Keratinocyte (primary cell): ENCODE results near the gene ZFP36. TPM values are rescaled to one million over a fixed set of nuclear protein-coding genes. Genes with fewer than 3 reads are reported as not detected.

ENCODE experiments used
- DNase-seq: peaks from one replicate; pipeline ENCODE4 v3.0.0-alpha.2; 2011; ENCODE audit warnings: low read depth, missing footprints, low spot score
- FAIRE-seq: peaks from 2 replicates; lab custom pipeline; 2011; peaks lifted over from hg19 to GRCh38; lab: Jason Lieb, UNC
- H2AFZ ChIP-seq: 2 replicates; pipeline ENCODE4 v1.6.0; 2012; ENCODE audit warnings: low read length, control low read depth, inconsistent platforms; ENCODE audit not compliant: control insufficient read depth
- H3K27ac ChIP-seq: 2 replicates; pipeline ENCODE4 v1.5.1; 2011; ENCODE audit warnings: low read length; ENCODE audit not compliant: control insufficient read depth, insufficient read depth
- H3K27me3 ChIP-seq: 3 replicates; pipeline ENCODE4 v1.6.0; 2011; ENCODE audit warnings: low read length; ENCODE audit not compliant: control insufficient read depth, insufficient read depth; ENCODE audit errors: extremely low read depth
- H3K36me3 ChIP-seq, 2 experiments: 2 replicates in 1 of 2; 3 replicates in 1 of 2; pipeline ENCODE4 v1.5.1; 2011; ENCODE audit warnings: low read length in 2 of 2, mild to moderate bottlenecking in 1 of 2; ENCODE audit not compliant: control insufficient read depth in 2 of 2, insufficient read depth in 2 of 2; ENCODE audit errors: extremely low read depth in 1 of 2
- H3K4me1 ChIP-seq: 3 replicates; pipeline ENCODE4 v1.5.1; 2011; ENCODE audit warnings: low read length; ENCODE audit not compliant: control insufficient read depth, insufficient read depth; ENCODE audit errors: extremely low read depth
- H3K4me2 ChIP-seq: 3 replicates; pipeline ENCODE4 v1.6.0; 2011; ENCODE audit warnings: low read depth, low read length; ENCODE audit not compliant: control insufficient read depth, insufficient read depth; ENCODE audit errors: extremely low read depth
- H3K4me3 ChIP-seq, 3 experiments: fragments of 200-600 bp in 1 of 3; sonication (generic) in 1 of 3; 2 replicates in 2 of 3; 3 replicates in 1 of 3; pipeline ENCODE4 v1.5.1; 2011 to 2016; ENCODE audit warnings: low read length in 3 of 3, mild to moderate bottlenecking in 3 of 3, control low read depth in 2 of 3, inconsistent platforms in 1 of 3, low read depth in 1 of 3, mixed read lengths in 1 of 3, mixed run types in 1 of 3, moderate library complexity in 1 of 3; ENCODE audit not compliant: control insufficient read depth in 2 of 3, insufficient read depth in 2 of 3; ENCODE audit errors: extremely low read depth in 1 of 3
- H3K79me2 ChIP-seq: 2 replicates; pipeline ENCODE4 v1.6.0; 2012; ENCODE audit warnings: low read length; ENCODE audit not compliant: control insufficient read depth, insufficient read depth
- H3K9ac ChIP-seq: 3 replicates; pipeline ENCODE4 v1.6.0; 2011; ENCODE audit warnings: low read length; ENCODE audit not compliant: control insufficient read depth, insufficient read depth; ENCODE audit errors: extremely low read depth
- H3K9me1 ChIP-seq: 3 replicates; pipeline ENCODE4 v1.6.0; 2011; ENCODE audit warnings: low read length; ENCODE audit not compliant: control insufficient read depth, insufficient read depth; ENCODE audit errors: extremely low read depth
- H3K9me3 ChIP-seq: 2 replicates; pipeline ENCODE4 v1.5.1; 2012; ENCODE audit warnings: low read depth, low read length; ENCODE audit not compliant: control insufficient read depth
- H4K20me1 ChIP-seq: 3 replicates; pipeline ENCODE4 v1.6.0; 2011; ENCODE audit warnings: low read length; ENCODE audit not compliant: control insufficient read depth, insufficient read depth; ENCODE audit errors: extremely low read depth
- CTCF ChIP-seq, 3 experiments: IDR thresholded peaks in 1 of 3; conservative IDR thresholded peaks in 1 of 3; optimal IDR thresholded peaks in 1 of 3; 2 replicates in 2 of 3; 3 replicates in 1 of 3; pipeline versions ENCODE3 to v1.5.1; 2011; ENCODE audit warnings: low read length in 3 of 3, mild to moderate bottlenecking in 3 of 3, moderate library complexity in 2 of 3, control low read depth in 1 of 3, inconsistent platforms in 1 of 3; ENCODE audit not compliant: insufficient read depth in 2 of 3; ENCODE audit errors: extremely low read depth in 1 of 3
- EZH2 ChIP-seq: IDR thresholded peaks from one replicate; pipeline ENCODE4 v1.6.1; 2012; ENCODE audit warnings: inconsistent platforms, mild to moderate bottlenecking, low read length, moderate library complexity
- dilution Hi-C: fragments of 300-500 bp; cut with MboI; formaldehyde crosslinking; loops from one replicate; pipeline ENCODE4 v1.7.0; 2020; ENCODE audit warnings: low sequenced_read_pairs; ENCODE audit not compliant: extremely low pct_ligation_motif_present
- polyA plus RNA-seq, 5 experiments: library from polyadenylated mRNA; depleted of rRNA in 3 of 5; stranded (reverse) in 3 of 5; stranded (forward) in 1 of 5; unstranded in 1 of 5; fragments of >200 nt; gene quantifications; 1 replicate in 1 of 5; 2 replicates in 3 of 5; 3 replicates in 1 of 5; pipeline versions ENCODE4 v1.2.1 to v1.2.3, GENCODE V29; 2011 to 2012; ENCODE audit warnings: missing spikeins in 2 of 5, low read depth in 1 of 5, low replicate concordance in 1 of 5

ZFP36 gene
- polyA plus RNA-seq, 1 donor (not counting 4 experiments of a cell fraction or from before 2014, with no cell fraction given): 12.8 TPM

- H3K9me1 ChIP-seq: peaks cover 3% of the 10 kb centered on the region
- H4K20me1 ChIP-seq: no peaks in the 10 kb centered on the region
- H3K36me3 ChIP-seq: peaks cover 0 to 3% of the 10 kb centered on the region in 2 experiments
- H2AFZ ChIP-seq: no peak overlapping the region
- no peak for TF ChIP-seq CTCF (optimal IDR thresholded peaks at IDR 0.05 in 1 of 3, IDR thresholded peaks at IDR 0.05 in 1 of 3, conservative IDR thresholded peaks at IDR 0.05 in 1 of 3; ENCODE audit: extremely low read depth in 1 of 3, insufficient read depth in 2 of 3, low read length in 3 of 3)
- no peak for TF ChIP-seq EZH2
- H3K27me3 ChIP-seq: no peaks in the 10 kb centered on the region
- H3K27ac ChIP-seq: no peak overlapping the region
- H3K79me2 ChIP-seq: no peaks in the 10 kb centered on the region
- peaks cover 4% of the 10 kb centered on the region for H3K4me1 ChIP-seq
- H3K9ac ChIP-seq: no peak overlapping the region
- dilution Hi-C loops: no loop called here
- no peaks in the 10 kb centered on the region for H3K9me3 ChIP-seq
- no peak overlapping the region for H3K4me3 ChIP-seq
- no peak for FAIRE-seq
- DNase-seq: no peak
- no peak overlapping the region for H3K4me2 ChIP-seq
Observed at GRCh38 chr19:39426170-39426569, 19.5 kb downstream of the ZFP36 start.

GRCh38 chr19:39427707-39428106 is 21.1 kb downstream of the ZFP36 start:
- no peak overlapping the region for H3K4me2 ChIP-seq
- dilution Hi-C loops: no loop called here
- H4K20me1 ChIP-seq: peaks cover 3% of the 10 kb centered on the region
- H3K79me2 ChIP-seq: no peaks in the 10 kb centered on the region
- H3K27ac ChIP-seq: no peak overlapping the region
- no peak overlapping the region for H2AFZ ChIP-seq
- no peaks in the 10 kb centered on the region for H3K27me3 ChIP-seq
- H3K36me3 ChIP-seq: peaks cover 2 to 8% of the 10 kb centered on the region in 2 experiments
- H3K9me1 ChIP-seq: peaks cover 3% of the 10 kb centered on the region
- DNase-seq: no peak
- no peak for FAIRE-seq
- TF ChIP-seq CTCF (optimal IDR thresholded peaks at IDR 0.05 in 1 of 3, IDR thresholded peaks at IDR 0.05 in 1 of 3, conservative IDR thresholded peaks at IDR 0.05 in 1 of 3; ENCODE audit: extremely low read depth in 1 of 3, insufficient read depth in 2 of 3, low read length in 3 of 3) (no peak), EZH2 (no peak)
- peaks cover 4% of the 10 kb centered on the region for H3K4me1 ChIP-seq
- no peak overlapping the region for H3K4me3 ChIP-seq
- no peak overlapping the region for H3K9ac ChIP-seq
- H3K9me3 ChIP-seq: no peaks in the 10 kb centered on the region
